IMR-90 (cell line): ENCODE results near the gene GORASP1. TPM values are rescaled to one million over a fixed set of nuclear protein-coding genes. Genes with fewer than 3 reads are reported as not detected.

ENCODE experiments used
- ATAC-seq: fragments of 200-7000 bp; cut with Tn5 transposase; 2 replicates; pipeline ENCODE4 v1.9.1; 2020; ENCODE audit warnings: low read depth, mild to moderate bottlenecking, moderate library complexity
- BruUV-seq: library from RNA; stranded (reverse); fragments of 400-500 nt; replicated peaks from 2 replicates; lab custom pipeline; 2021; lab: Mats Ljungman, UMichigan
- CTCF ChIA-PET: fragments of 300-600 bp; formaldehyde crosslinking; extraction: SDS; loops from one replicate; lab custom pipeline; 2021; ENCODE audit warnings: antibody characterized with exemption; lab: Yijun Ruan, JAX
- POLR2A ChIA-PET: fragments of 300-600 bp; sonication (Branson Sonifier 250); formaldehyde crosslinking; loops from one replicate; lab custom pipeline; 2022; ENCODE audit warnings: antibody characterized with exemption; ENCODE audit not compliant: unreplicated experiment; lab: Charles Lee
- DNase-seq: peaks from one replicate; pipeline ENCODE4 v3.0.0; 2013
- H2AFZ ChIP-seq: replicated peaks from 2 replicates; pipeline ENCODE3; 2013; ENCODE audit warnings: low read length, mild to moderate bottlenecking; ENCODE audit not compliant: poor library complexity
- H2AK5ac ChIP-seq: 2 replicates; pipeline ENCODE4 v1.6.1; 2013; ENCODE audit warnings: low read depth, low read length, inconsistent platforms
- H2AK9ac ChIP-seq: replicated peaks from 2 replicates; pipeline ENCODE3; 2013; ENCODE audit warnings: mild to moderate bottlenecking, low read depth, low read length, moderate library complexity; ENCODE audit not compliant: poor library complexity
- H2BK120ac ChIP-seq: 2 replicates; pipeline ENCODE4 v1.6.1; 2013; ENCODE audit warnings: low read depth, low read length, inconsistent platforms
- H2BK15ac ChIP-seq: 3 replicates; pipeline ENCODE4 v1.6.1; 2013; ENCODE audit warnings: low read depth, low read length, inconsistent platforms
- H2BK20ac ChIP-seq: 2 replicates; pipeline ENCODE4 v1.6.1; 2013; ENCODE audit warnings: low read depth, mild to moderate bottlenecking, inconsistent platforms, low read length, moderate library complexity
- H2BK5ac ChIP-seq: 2 replicates; pipeline ENCODE4 v1.6.1; 2013; ENCODE audit warnings: mild to moderate bottlenecking, low read depth, low read length, inconsistent platforms; ENCODE audit not compliant: poor library complexity, severe bottlenecking
- H3K14ac ChIP-seq: replicated peaks from 2 replicates; pipeline ENCODE4 v1.6.1; 2013; ENCODE audit warnings: low read depth, low read length, inconsistent platforms
- H3K18ac ChIP-seq: 2 replicates; pipeline ENCODE4 v1.6.1; 2013; ENCODE audit warnings: low read depth, low read length, control low read depth
- H3K23ac ChIP-seq: 2 replicates; pipeline ENCODE4 v1.6.1; 2013; ENCODE audit warnings: low read depth, low read length, inconsistent platforms
- H3K27ac ChIP-seq: 2 replicates; pipeline ENCODE4 v1.5.1; 2013; ENCODE audit warnings: mild to moderate bottlenecking, control low read depth, low read length; ENCODE audit not compliant: insufficient read depth
- H3K27me3 ChIP-seq: 2 replicates; pipeline ENCODE4 v1.6.1; 2013; ENCODE audit warnings: low read length; ENCODE audit not compliant: control insufficient read depth, insufficient read depth
- H3K36me3 ChIP-seq: 2 replicates; pipeline ENCODE4 v1.6.1; 2013; ENCODE audit warnings: low read length, mixed read lengths; ENCODE audit not compliant: control insufficient read depth, insufficient read depth
- H3K4ac ChIP-seq: 2 replicates; pipeline ENCODE4 v1.6.1; 2013; ENCODE audit warnings: low read depth, low read length, inconsistent platforms
- H3K4me1 ChIP-seq: 2 replicates; pipeline ENCODE4 v1.6.1; 2013; ENCODE audit warnings: low read length, mixed read lengths; ENCODE audit not compliant: control insufficient read depth, insufficient read depth
- H3K4me2 ChIP-seq: 2 replicates; pipeline ENCODE4 v1.6.1; 2013; ENCODE audit warnings: low read depth, mild to moderate bottlenecking, control low read depth, low read length, moderate library complexity
- H3K4me3 ChIP-seq: 2 replicates; pipeline ENCODE4 v1.5.1; 2013; ENCODE audit warnings: low read depth, mild to moderate bottlenecking, control low read depth, low read length, moderate library complexity; ENCODE audit not compliant: insufficient read depth
- H3K56ac ChIP-seq: 2 replicates; pipeline ENCODE4 v1.6.1; 2013; ENCODE audit warnings: low read length, inconsistent platforms; ENCODE audit not compliant: insufficient read depth; ENCODE audit errors: extremely low read depth
- H3K79me1 ChIP-seq, 2 experiments: 2 replicates each; pipeline ENCODE4 v1.6.1; 2013; ENCODE audit warnings: low read length in 2 of 2, inconsistent platforms in 1 of 2, low read depth in 1 of 2
- H3K9ac ChIP-seq: 2 replicates; pipeline ENCODE4 v1.6.1; 2013; ENCODE audit warnings: low read depth, low read length, control low read depth
- H3K9me1 ChIP-seq: 2 replicates; pipeline ENCODE4 v1.6.1; 2013; ENCODE audit warnings: low read length, inconsistent platforms; ENCODE audit not compliant: insufficient read depth
- H3K9me3 ChIP-seq: 2 replicates; pipeline ENCODE4 v1.6.1; 2013; ENCODE audit warnings: low read length; ENCODE audit not compliant: control insufficient read depth, insufficient read depth
- H4K20me1 ChIP-seq: 2 replicates; pipeline ENCODE4 v1.6.1; 2013; ENCODE audit warnings: low read length, inconsistent platforms; ENCODE audit not compliant: insufficient read depth
- H4K5ac ChIP-seq: 2 replicates; pipeline ENCODE4 v1.6.1; 2013; ENCODE audit warnings: mild to moderate bottlenecking, low read depth, low read length, control low read depth
- H4K8ac ChIP-seq, 2 experiments: 2 replicates each; pipeline ENCODE4 v1.6.1; 2013; ENCODE audit warnings: low read depth in 2 of 2, low read length in 2 of 2, control low read depth in 1 of 2, inconsistent platforms in 1 of 2
- H4K91ac ChIP-seq: 2 replicates; pipeline ENCODE4 v1.6.1; 2013; ENCODE audit warnings: low read depth, low read length, inconsistent platforms; ENCODE audit not compliant: insufficient read depth
- CEBPB ChIP-seq: IDR thresholded peaks from 2 replicates; pipeline ENCODE4 v1.6.1; 2012; ENCODE audit warnings: low read depth, low read length, improper control_type of control experiment
- CHD1 ChIP-seq: IDR thresholded peaks from 2 replicates; pipeline ENCODE4 v1.6.1; 2012; ENCODE audit warnings: low read depth, low read length, improper control_type of control experiment
- MAFK ChIP-seq: IDR thresholded peaks from 2 replicates; pipeline ENCODE4 v1.6.1; 2012; ENCODE audit warnings: low read depth, low read length, improper control_type of control experiment
- NFE2L2 ChIP-seq: fragments of 150-350 bp; IDR thresholded peaks from 2 replicates; pipeline ENCODE4 v1.6.1; 2016; ENCODE audit warnings: low read depth, mild to moderate bottlenecking, low read length
- SMC3 ChIP-seq: fragments of 150-350 bp; IDR thresholded peaks from 2 replicates; pipeline ENCODE4 v1.6.1; 2016; ENCODE audit warnings: low read depth, mild to moderate bottlenecking, antibody characterized with exemption, low read length, moderate library complexity
- WGBS, 2 experiments: methylation state at CpG; one replicate each; pipeline versions ENCODE4 v1.1.5 to v1.1.7; 2013; ENCODE audit warnings: missing lambda C conversion rate in 2 of 2; ENCODE audit not compliant: insufficient read length in 1 of 2; ENCODE audit errors: extremely low coverage in 2 of 2; 5-methylcytosine and 5-hydroxymethylcytosine counted together
- dilution Hi-C: fragments of 300-500 bp; cut with HindIII; formaldehyde crosslinking; loops from one replicate; pipeline ENCODE4 v1.14.3; 2018; ENCODE audit warnings: low sequenced_read_pairs; ENCODE audit not compliant: unreplicated experiment
- in situ Hi-C: fragments of 300-500 bp; cut with MboI; formaldehyde crosslinking; loops from 3 replicates; pipeline ENCODE4 v1.14.3; 2019; ENCODE audit warnings: low sequenced_read_pairs, inconsistent platforms, mixed read lengths
- intact Hi-C: fragments of 100-400 bp; cut with micrococcal nuclease; formaldehyde crosslinking; loops from 2 replicates; pipeline ENCODE4 v1.10.0; 2022
- polyA plus RNA-seq, 3 experiments: library from polyadenylated mRNA; depleted of rRNA; stranded (reverse); fragments of >200 nt; gene quantifications; 2 replicates each; pipeline ENCODE4 v1.2.3, GENCODE V29; 2012; ENCODE audit warnings: low replicate concordance in 1 of 3
- total RNA-seq: library from RNA; depleted of rRNA; stranded (reverse); fragments of >200 nt; gene quantifications from 2 replicates; pipeline ENCODE4 v1.2.3, GENCODE V29; 2012
- TF ChIP-seq, protein P1 (sequence below): fragments of 150-350 bp; IDR thresholded peaks from 2 replicates; pipeline ENCODE4 v1.6.1; 2017; ENCODE audit warnings: mild to moderate bottlenecking, antibody characterized with exemption, low read length, low read depth

The GORASP1 gene
- total and polyA plus RNA-seq, 2 of the 4 experiments (the other 2 are of a cell fraction): 35.0 to 56.6 TPM

DNA sequence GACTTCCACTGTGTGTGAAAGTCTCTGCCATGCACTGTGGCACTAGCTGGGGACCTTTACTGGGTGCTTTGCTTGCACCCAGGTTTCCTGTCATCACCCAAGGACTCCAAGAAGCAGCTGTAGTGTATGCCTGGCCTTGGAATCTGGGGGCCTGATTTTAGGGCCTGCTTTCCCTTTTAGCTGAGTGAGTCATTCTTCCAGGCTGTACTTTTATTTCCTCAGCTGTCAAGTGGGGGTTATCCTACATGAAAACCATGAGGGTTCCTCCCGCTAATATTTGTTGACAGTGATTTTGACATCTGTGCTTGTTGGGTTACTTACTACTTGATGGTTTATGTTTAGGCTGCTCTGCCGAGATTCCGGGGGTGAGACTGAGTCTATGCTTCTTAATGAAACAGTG is 18.5 kb downstream of the GORASP1 start:
- no peak overlapping the region for H4K91ac ChIP-seq
- no peak overlapping the region for H3K56ac ChIP-seq
- H3K27me3 ChIP-seq: no peaks in the 10 kb centered on the region
- no peak overlapping the region for H3K4ac ChIP-seq
- no peak overlapping the region for H3K4me3 ChIP-seq
- intact Hi-C loops (no loop called here), in situ Hi-C loops (no loop called here), dilution Hi-C loops (no loop called here)
- H3K4me1 ChIP-seq: no peaks in the 10 kb centered on the region
- peak; percentile 81 for ATAC-seq
- DNase-seq: peak; percentile 31
- no peak overlapping the region for H3K14ac ChIP-seq
- no peak overlapping the region for H3K4me2 ChIP-seq
- H2BK5ac ChIP-seq: no peak overlapping the region
- no peak overlapping the region for H2BK15ac ChIP-seq
- no peak overlapping the region for H4K5ac ChIP-seq
- H3K23ac ChIP-seq: no peak overlapping the region
- H2AFZ ChIP-seq: no peak overlapping the region
- no CpG with 5 or more reads among the region's 3 CpGs for WGBS, 2 experiments
- no peak overlapping the region for H2AK5ac ChIP-seq
- no peak for TF ChIP-seq NFE2L2
- no peak for TF ChIP-seq CHD1
- TF ChIP-seq, protein P1, sequence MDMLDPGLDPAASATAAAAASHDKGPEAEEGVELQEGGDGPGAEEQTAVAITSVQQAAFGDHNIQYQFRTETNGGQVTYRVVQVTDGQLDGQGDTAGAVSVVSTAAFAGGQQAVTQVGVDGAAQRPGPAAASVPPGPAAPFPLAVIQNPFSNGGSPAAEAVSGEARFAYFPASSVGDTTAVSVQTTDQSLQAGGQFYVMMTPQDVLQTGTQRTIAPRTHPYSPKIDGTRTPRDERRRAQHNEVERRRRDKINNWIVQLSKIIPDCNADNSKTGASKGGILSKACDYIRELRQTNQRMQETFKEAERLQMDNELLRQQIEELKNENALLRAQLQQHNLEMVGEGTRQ: no peak
- TF ChIP-seq MAFK: no peak
- TF ChIP-seq SMC3: no peak
- TF ChIP-seq CEBPB: no peak
- H4K8ac ChIP-seq: no peak overlapping the region
- ChIA-PET POLR2A (no interaction called here), CTCF (interaction anchor here (1.2 to 1.5 kb wide), 2 partner anchors 23 to 203 kb away, joined by 4 to 5 read pairs; no protein-coding TSS in a partner anchor)
- no TSS peak for BruUV-seq
- no peaks in the 10 kb centered on the region for H3K79me1 ChIP-seq
- no peak overlapping the region for H3K27ac ChIP-seq
- H3K9me1 ChIP-seq: no peaks in the 10 kb centered on the region
- H3K9me3 ChIP-seq: no peaks in the 10 kb centered on the region
- no peaks in the 10 kb centered on the region for H4K20me1 ChIP-seq
- H3K18ac ChIP-seq: no peak overlapping the region
- no peak overlapping the region for H2BK120ac ChIP-seq
- H3K36me3 ChIP-seq: peaks cover 34% of the 10 kb centered on the region
- H2BK20ac ChIP-seq: no peak overlapping the region
- H3K9ac ChIP-seq: no peak overlapping the region
- H2AK9ac ChIP-seq: peak overlapping the region; percentile 71
